Brain microvascular endothelial cell (primary cell): ENCODE data around the gene FASLG.

ENCODE experiments used
- DNase-seq: peaks from one replicate; pipeline ENCODE4 v3.0.0-alpha.2; 2020
- H3K27ac ChIP-seq: fragments of 250-450 bp; sonication (Bioruptor Pico); 2 replicates; pipeline ENCODE4 v1.5.1; 2020; ENCODE audit warnings: mild to moderate bottlenecking, moderate library complexity
- H3K27me3 ChIP-seq: fragments of 250-450 bp; sonication (Bioruptor Pico); replicated peaks from 2 replicates; pipeline ENCODE4 v1.5.1; 2020; ENCODE audit warnings: mild to moderate bottlenecking
- H3K36me3 ChIP-seq: fragments of 250-450 bp; sonication (Bioruptor Pico); replicated peaks from 2 replicates; pipeline ENCODE4 v1.5.1; 2020; ENCODE audit warnings: mild to moderate bottlenecking
- H3K4me3 ChIP-seq: 2 replicates; pipeline ENCODE4 v1.5.1; 2011; ENCODE audit warnings: low read depth, mild to moderate bottlenecking, control low read depth, low read length, moderate library complexity
- CTCF ChIP-seq: IDR thresholded peaks from 2 replicates; pipeline ENCODE4 v1.5.1; 2011; ENCODE audit warnings: low read depth, mild to moderate bottlenecking, moderate library complexity, low read length, control low read depth, inconsistent platforms; ENCODE audit errors: missing control alignments
- in situ Hi-C: cut with HindIII; loops from 2 replicates; pipeline ENCODE4 v1.10.0; 2017; ENCODE audit warnings: low sequenced_read_pairs, low pct_ligation_motif_present

The FASLG gene

GRCh38 chr1:172622541-172622940 is 36.4 kb upstream of the FASLG start:
- TF ChIP-seq CTCF, result no peak
- Histone ChIP-seq H3K27ac (no peak overlapping the region), H3K27me3 (no peaks in the 10 kb centered on the region), H3K4me3 (no peak overlapping the region), H3K36me3 (no peaks in the 10 kb centered on the region)
- in situ Hi-C loops, result no loop called here
- DNase-seq, result no peak

DNA sequence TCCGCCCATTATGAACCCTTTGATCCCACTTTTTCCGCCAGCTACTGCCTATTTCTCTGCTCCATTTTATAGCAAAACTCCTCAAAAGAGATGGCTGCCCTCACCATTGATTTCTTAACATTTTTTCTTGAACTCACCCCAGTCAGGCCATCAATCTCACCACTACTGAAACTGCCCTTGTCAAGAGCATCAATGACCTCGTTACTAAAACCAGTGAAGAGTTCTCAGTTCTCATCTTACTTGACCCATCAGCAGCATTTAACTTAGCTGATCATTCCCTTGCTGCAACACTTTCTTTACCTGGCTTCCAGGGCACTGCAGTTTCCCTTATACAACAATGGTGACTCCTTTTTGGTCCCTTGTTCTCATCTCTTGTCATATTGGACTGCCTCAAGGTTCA is 35.2 kb upstream of the FASLG start:
- no peaks in the 10 kb centered on the region for H3K36me3 ChIP-seq
- no peak overlapping the region for H3K4me3 ChIP-seq
- no peak for TF ChIP-seq CTCF
- no peaks in the 10 kb centered on the region for H3K27me3 ChIP-seq
- H3K27ac ChIP-seq, result no peak overlapping the region
- in situ Hi-C loops, result no loop called here
- no peak for DNase-seq

DNA sequence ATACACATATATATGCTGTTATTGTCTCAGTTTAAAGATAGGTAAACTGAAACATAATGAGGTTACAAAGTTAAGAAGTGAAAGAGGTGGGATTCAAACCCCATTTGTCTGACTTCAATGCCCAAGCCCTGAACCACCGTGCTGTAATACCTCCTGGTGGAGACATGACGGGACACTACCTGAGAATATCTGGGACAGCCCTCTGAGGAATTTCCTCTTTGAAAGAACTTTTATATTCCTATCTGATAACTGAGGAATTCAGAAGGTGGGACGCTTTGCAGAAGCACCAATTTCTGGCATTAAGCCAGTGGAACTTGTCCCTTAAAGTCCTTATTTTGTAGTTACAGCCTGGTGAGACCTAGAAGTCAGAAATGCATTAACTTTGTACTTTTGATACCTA is 32.1 kb upstream of the FASLG start:
- no peaks in the 10 kb centered on the region for H3K27me3 ChIP-seq
- no peaks in the 10 kb centered on the region for H3K36me3 ChIP-seq
- in situ Hi-C loops, result no loop called here
- no peak overlapping the region for H3K27ac ChIP-seq
- H3K4me3 ChIP-seq, result no peak overlapping the region
- no peak for TF ChIP-seq CTCF
- no peak for DNase-seq

DNA sequence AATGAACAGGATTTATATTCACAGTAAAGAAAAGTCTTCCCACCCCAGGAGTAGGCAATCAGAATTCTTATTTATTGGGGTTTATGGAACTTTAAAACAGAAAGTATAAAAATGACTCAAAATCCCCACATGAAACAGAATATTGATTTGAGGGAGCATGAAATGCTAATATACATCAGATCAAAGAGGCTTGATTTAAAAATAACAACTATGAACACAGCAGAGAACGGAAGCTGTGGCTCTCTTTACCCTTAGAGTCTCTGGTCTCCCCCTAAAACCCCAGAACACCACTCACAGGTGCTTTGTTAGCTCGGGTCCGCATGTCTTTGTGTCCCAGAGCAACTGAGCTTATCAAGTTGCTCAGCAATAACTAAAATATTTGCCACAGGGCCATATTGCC is 31.2 kb upstream of the FASLG start:
- H3K27ac ChIP-seq, result no peak overlapping the region
- TF ChIP-seq CTCF, result no peak
- in situ Hi-C loops, result no loop called here

GRCh38 chr1:172628401-172628800 is 30.5 kb upstream of the FASLG start:
- H3K27me3 ChIP-seq, result no peaks in the 10 kb centered on the region
- H3K27ac ChIP-seq, result no peak overlapping the region
- no peak overlapping the region for H3K4me3 ChIP-seq
- in situ Hi-C loops, result no loop called here
- DNase-seq, result no peak
- no peaks in the 10 kb centered on the region for H3K36me3 ChIP-seq
- no peak for TF ChIP-seq CTCF

More for the DNA sequence above, 31.2 kb upstream of the FASLG start:
- no peaks in the 10 kb centered on the region for H3K27me3 ChIP-seq
- no peaks in the 10 kb centered on the region for H3K36me3 ChIP-seq
- no peak overlapping the region for H3K4me3 ChIP-seq
- DNase-seq, result no peak

DNA sequence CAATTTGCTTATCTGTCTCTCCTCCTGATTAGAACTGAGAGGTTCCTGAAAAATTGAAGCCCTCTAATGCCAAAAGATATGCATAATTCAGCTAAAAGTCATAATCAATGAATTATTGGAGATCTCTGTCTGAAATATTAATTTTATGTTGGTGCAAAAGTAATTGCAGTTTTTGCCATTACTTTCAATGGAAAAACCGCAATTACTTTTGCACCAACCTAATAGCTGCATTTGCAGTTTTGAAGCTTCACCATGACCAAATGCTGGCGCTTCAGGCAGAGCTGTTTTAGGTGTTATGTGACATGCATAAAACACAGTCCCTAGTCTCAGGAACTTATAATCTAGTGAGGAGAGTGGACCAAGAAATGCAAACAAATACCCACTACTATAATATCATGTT is 29.7 kb upstream of the FASLG start:
- no peaks in the 10 kb centered on the region for H3K27me3 ChIP-seq
- no peak for DNase-seq
- in situ Hi-C loops, result no loop called here
- no peak overlapping the region for H3K27ac ChIP-seq
- H3K4me3 ChIP-seq, result no peak overlapping the region
- H3K36me3 ChIP-seq, result no peaks in the 10 kb centered on the region
- TF ChIP-seq CTCF, result no peak
